Right kidney (tissue), 1 donor: ENCODE data around the gene COBLL1.

Source experiments
- DNase-seq: peaks from one replicate; pipeline ENCODE4 v3.0.0-alpha.2; 2016

The COBLL1 gene

DNA sequence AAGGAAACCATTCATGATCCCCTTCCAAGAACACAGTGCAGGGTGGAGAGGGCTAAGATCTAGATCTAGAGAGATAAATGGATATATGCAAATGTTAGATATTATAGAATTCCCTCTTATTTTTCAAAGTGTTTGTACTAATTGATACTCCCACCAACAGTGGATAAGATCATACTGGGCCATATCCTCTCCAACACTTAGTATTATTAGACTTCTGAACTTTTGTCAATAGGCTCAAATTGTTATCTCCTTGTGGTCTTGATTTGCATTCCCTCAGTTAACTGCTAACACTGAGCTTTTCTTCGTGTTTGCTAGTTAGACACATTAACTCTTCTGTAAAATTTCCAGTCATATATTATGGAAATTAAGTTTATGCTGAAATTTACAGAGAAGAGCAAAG is 163.9 kb downstream of the COBLL1 start:
- DNase-seq = no peak

DNA sequence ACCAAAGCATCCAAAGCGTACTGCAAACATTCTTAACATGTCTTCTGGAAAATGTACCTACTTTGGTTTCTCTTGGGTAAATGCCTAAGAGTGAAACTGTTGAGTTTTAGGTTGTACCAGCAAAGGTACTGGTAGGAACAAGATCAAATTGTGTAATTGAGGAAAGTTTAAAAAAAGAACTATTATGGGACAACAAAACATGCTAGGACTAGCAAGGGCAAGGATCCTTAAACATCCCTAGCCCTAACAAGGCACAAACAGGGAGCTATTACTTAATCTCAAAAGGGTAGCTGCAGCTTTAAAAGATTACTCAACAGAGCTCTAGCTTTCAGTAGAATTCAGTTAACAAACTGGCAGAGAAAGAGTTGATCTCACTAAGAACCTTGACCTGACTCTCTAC is 164.4 kb downstream of the COBLL1 start:
- DNase-seq = no peak

DNA sequence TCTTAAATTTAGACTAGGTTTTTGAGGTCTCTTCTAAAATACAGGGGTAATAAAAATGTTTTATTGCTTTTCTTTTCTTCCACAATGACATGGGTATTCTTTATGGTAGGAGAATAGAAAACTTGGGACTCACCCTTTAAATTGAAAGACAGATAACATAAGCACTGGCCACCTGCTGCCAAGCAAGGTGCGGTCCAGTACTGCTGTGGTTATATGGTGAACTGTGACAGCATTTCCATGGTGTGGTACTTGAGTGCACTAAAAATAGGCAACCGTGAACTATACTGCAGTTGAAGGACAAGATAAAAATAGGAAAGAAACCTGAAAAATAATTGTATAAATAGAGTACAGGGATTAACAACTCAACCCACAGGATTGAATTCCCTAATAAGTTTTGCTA is 165.9 kb downstream of the COBLL1 start:
- no peak for DNase-seq

DNA sequence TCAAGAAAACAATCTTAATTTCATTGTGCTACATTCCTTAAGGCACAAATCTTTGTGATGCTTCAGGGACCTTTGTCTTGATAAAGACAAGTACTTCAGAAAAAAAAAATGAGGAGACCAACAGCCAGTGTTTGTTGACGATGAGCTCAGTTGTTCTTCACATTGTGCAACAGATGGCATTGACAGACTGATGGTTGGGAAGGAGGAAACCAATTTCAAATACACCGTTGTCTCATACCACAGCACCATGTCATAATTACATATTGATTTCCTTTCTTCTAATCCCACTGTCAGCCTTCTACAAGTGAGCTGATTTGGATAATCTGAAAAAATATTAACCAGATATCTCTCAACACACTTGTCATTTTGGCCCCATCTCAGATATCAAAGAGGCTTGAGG is 166.6 kb downstream of the COBLL1 start:
- no peak for DNase-seq

DNA sequence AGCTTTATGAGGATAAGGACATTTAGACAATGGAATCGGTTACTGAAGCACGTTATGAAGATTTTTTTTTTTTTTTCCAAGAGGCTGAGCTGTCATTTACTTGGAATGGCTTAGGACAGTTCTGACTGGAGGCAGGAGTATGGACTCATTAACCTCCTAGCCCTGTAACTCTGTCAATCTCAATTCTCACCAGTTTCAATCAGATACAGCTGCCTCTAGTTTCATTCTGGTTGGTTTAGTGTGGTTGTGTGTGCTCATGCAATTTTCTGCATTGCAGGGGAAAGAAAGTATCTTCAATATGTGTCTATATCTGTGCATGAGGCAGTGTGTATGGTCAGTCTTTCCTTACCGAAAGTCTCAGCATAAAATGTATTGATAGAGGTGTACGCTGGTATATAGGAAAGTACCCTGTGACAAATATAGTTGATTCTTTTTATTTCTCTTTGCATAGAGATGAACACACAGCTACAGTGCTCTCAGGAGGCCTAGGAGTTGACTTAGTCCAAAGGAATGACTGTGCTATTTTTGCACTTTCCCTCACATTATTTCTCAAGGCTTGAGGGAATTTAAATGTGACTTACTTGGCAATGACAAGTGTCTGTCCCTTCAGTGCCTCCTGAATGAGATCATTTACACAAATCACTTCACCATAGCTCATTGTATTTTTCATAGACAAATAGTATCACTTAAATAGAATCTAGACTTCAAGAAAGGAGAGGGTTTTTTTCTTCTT is 169.8 kb downstream of the COBLL1 start:
- no peak for DNase-seq

DNA sequence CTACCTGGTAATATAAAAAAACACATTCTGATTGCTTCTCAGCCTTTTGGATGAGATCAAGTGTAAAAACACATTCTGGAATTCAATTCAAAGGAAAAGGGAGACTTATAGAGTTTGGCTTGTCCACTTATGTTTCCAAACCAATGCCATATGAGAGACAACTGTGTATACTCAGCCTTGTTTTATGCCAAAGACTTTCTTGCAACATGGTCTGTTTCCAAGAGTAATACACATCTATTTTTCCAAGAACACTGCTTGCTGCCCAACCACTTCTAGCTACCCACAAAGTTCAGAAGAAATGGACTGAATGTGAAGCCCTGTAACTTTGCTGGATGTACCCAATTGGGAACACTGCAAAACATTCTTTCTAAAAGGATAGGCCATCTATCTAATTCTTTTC is 172.3 kb downstream of the COBLL1 start:
- DNase-seq = no peak

DNA sequence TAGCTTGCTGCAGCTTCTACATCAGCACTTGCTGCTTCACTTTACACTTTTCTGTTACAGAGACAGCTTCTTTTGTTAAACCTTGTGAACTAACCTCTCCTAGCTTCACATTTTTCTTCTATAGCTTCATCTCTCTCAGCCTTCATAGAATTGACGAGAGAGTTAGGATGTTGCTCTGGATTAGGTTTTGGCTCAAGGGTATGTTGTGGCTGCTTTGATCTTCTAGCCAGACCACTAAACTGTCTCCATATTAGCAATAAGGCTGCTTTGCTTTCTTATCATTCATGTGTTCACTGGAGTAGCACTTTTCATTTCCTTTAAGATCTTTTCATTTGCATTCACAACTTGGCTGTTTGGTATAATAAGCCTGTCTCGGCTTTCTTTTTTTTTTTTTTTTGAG is 174.1 kb downstream of the COBLL1 start:
- DNase-seq = no peak

DNA sequence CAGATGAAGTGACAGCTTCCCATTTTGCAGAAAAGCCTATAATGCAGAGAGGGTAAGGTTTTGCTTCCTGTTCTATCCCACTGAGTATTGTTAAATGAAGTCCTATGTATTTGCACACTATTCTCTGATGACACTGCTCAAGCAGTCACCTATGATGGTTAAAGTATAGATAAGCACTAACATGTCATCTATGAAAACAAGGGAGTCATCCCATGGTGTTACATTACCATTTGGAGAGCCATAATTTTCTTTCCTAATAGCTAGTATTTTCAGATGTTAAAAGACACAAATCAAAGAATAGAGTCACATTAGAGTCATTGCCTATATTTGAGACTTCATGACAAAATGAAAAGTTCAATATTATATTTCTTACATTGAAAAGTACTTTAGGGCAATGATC is 177.6 kb downstream of the COBLL1 start:
- no peak for DNase-seq

DNA sequence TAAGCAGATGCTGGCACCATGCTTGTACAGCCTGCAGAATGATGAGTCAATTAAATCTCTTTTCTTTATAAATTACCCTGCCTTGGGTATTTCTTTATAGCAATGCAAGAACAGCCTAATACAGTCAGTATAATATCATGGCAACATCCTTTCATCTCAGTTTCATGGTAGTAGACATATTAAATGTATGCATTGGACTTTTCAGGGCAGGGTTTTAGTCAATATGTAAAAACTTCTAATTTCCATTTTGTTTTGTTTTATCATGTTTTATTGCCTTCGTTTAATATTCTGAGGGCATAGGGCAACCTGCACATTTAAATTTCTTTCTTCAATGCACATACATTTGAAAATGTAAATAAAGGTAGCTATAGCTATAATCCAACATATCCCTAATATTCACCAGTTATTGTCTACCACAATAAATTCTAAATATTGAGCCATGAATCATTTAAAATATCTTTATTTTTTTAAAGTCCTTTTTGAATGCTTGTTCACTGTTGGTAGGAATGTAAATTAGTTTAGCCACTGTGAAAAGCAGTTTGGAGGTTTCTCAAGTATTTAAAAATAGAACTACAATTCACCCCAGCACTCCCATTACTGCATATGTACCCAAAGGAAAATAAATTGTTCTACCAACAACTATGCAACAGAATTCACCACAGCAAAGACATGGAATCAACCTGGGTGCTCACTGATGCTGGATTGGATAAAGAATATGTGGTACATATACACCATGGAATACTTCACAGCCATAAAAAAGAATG is 178.6 kb downstream of the COBLL1 start:
- DNase-seq = no peak

DNA sequence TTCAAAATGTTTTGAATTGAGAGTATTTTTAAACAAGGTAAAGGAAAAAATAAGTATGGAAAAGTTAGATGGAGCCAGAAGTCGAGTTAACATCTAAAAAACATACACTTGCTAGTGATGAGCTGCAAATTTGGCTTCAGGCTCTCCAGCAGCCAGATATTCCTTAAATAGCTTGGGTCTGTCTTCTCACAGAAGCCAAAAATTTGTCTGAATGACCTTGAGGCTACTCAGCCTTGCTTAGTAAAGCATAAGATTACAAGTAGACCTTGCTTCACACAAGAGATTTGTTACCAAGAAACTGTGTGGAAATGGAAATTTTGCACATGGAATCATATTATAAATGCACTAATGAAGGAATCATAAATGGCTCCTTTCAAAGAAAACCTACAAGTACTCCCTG is 179.6 kb downstream of the COBLL1 start:
- no peak for DNase-seq

DNA sequence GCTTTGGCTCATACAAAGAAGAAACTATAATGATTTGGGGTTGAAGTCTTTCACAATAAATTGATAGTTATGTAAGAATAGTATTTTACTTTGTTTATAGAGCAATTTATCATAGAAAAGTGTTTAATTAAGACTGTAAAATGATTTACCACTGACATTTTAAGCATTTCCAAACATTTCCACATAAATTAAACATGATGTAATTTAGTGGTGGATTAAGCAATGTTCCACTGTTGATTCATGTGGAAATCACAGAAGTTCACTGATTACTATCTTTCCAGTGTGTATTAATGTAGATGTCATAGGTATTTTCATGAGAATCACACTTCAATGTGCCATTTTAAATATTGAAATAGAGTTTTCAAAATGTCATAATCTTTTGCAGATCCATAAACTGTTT is 180.3 kb downstream of the COBLL1 start:
- no peak for DNase-seq

DNA sequence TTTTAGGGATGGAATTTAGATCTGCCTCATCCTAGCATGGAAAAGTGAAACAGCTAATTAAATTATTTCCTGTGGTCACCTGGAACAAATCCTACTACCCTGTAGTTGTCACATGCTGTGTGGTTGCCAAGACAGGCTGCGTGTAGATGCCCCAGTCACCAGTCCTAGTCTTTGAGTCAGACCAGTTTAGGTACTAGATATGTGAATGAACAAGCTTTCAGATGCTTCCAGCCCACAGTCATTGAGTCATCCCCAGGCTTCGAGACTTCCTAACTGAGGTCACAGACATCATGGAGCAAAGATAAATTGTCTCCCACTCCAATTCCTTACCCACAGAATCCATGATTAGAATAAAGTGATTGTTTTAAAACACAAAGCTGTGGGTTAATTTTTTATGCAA is 184.5 kb downstream of the COBLL1 start:
- DNase-seq = no peak

DNA sequence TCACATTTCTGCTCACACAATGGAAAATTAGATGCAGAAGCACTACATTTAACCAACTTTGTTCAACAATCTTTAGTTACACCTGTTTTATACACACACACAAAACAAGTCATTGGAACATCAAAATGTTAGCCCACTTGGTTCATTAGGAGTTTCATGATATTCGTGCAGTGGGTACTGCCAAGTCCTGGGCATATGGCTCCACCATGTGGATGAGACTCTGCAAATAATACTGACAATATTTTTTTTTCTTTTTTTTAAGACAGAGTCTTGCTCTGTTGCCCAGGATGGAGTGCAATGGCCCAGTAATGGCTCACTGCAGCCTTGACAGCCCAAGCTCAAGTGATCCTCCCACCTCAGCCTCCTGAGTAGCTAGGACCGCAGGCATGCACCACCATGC is 185.9 kb downstream of the COBLL1 start:
- no peak for DNase-seq

DNA sequence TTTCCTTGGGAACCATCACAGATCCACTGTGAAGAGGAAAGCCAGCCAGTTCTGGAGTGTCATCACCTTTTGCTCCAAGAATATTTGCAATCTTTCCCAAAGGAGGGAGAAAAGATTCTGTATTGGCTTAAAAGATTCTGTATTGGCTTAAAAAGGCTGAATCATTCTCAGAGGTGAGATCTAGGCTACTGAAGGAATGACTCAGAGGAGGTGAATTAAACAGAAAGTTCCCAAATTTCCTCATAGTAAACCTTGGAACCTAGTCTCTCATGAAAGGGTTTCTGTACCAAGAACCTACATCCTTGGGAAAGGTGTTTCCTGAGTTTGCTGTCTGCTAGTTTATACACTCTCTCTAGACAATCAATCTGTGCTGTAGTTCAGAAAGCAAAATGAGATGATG is 186.3 kb downstream of the COBLL1 start:
- no peak for DNase-seq

DNA sequence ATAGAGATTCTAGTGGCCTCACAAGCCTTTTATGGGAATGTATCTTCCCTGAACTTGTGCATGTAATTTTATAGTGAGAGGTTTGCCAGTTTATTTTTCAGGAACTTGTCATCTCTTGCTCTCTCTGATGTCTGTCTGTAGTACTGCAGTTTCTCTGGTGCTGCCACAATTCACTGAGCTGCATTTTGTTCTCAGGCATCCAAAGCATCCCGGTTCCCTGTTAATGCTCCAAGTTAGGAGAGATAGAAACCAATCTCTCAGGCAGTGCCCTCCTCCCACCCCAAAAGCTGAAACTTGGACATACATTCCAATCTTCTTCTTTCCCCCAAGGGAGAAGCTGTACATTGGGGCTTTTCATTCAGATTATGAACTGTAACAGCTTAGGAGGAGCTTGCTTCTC is 190.3 kb downstream of the COBLL1 start:
- DNase-seq = no peak

DNA sequence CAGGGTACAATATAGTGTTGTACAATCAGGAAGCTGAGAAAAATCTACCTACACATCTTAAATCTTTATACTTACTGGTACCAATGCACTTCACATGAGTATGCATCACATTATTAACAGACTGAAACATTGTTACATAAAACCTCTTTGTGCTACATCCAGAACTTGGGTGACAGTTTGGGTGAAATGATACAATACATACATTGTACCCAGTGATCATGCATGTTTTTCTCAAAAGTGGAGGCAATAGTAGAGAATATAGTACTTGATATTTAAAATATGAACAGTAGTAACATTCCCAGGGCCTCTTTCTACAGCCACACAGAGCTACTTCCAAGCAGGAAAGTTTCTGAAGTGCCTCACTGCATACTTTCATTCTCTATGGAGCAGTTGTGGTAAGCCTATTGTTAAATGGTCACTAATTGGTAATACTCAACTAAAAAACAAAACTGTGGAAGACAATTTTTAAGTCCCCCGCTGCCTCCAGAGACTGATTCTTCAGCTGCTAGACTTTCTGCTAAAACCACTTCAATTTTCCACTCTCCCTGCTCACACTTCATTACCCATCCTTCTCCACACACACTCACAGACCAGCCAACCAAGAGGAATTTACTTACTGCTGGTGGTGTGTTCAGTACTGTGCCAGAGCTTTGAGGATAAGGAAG is 197.5 kb downstream of the COBLL1 start:
- no peak for DNase-seq

DNA sequence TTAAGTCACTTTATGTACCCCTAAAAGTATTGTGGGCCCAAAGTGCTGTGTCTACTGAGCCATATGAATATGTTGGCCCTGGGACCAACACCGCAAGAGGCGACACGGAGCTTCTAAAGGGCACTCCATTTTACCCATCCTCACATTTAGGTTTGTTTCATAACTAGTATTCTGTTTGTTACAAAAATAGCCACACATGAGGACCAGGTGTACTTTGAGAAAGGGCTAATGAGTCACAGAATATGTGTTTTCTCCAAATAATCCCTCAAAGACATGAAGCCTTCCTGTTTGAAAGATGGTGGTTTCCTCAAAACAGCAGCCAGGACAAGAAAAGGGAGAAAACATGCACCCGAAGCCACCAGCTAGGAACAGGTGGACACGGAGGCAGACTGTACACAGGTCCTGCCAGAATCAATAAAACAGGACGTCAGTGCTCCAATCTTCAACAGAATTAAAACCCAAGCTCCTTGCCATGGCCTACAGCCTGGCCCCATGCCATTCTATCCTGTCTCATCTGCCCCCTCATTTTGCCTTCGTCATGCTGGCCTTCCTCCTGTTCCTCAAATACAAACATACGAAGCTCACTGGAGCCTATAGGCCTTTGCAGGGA is 198.6 kb downstream of the COBLL1 start:
- DNase-seq = no peak

DNA sequence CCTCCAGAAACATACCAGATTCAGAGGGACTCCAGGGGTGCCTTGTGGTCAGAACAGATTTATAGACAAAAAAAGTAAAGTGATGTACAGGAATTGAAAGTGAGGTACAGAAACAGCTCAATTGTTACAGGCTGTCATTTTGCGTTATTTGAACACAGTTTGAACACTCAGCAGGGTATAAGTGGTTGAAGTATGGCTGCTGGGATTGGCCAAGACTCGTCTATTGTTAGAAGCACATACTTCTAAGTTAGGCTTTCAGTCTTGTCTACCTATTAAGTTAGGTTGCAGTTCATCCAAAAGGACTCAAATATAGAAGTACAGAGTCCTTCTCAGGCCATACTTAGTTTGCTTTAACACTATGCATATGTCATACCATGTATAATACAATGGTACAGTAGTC is 199.4 kb downstream of the COBLL1 start:
- no peak for DNase-seq
